ENCODE results near the gene F7.

DNA sequence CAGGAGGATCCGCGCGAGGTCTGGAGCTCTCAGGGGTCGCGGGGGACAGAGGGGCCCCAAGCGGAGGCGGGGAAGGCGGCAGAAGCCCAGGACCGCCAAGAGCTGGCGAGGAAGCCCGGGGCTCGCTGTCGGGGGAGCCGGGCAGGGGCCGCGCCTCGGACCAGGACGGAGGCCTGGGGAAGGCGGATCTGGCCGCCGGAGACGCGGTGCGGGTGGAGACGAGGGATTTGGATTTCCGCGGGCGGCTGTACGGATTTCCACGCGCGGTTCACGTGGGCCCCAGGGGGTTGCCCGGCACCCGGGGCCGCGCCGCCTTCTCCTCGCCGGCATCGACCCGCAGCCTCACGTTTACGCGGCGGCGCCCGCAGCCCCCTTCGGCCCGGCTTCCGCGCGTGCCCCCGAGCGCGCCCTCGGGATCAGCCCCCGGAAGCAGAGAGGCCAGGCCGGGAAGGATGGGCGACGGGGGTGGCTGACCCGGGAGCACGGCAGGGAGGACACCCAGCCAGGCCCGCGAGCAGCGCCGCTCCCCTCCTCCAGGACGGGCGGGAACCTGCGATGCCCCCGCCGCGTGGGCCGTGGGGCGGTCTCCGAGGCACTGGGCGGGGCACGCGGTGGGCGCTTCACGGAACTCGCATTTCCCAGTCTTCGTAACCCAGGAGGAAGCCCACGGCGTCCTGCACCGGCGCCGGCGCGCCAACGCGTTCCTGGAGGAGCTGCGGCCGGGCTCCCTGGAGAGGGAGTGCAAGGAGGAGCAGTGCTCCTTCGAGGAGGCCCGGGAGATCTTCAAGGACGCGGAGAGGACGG, 4.7 kb downstream of the F7 start:
- TF ChIP-seq POLR2AphosphoS5 (IDR thresholded peaks at IDR 0.05; ENCODE audit: low read depth, low read length) (no peak), POLR2A (IDR thresholded peaks at IDR 0.05; ENCODE audit: low read depth, low read length) (no peak), TAF1 (IDR thresholded peaks at IDR 0.05; ENCODE audit: borderline replicate concordance, low read depth, low read length) (no peak)
